ENCODE data around the gene ADGRE3. TPM values are rescaled to one million over a fixed set of nuclear protein-coding genes. Genes with fewer than 3 reads are reported as not detected.

The ADGRE3 gene
- total RNA-seq, 1 donor from 2014 or later: not detected

- no peak for TF ChIP-seq EZH2 (IDR thresholded peaks at IDR 0.05; ENCODE audit: insufficient read depth, low read length)
- TF ChIP-seq CTCF (IDR thresholded peaks at IDR 0.05; ENCODE audit: insufficient read depth, low read depth, low read length): no peak
- FAIRE-seq: no peak
- Histone ChIP-seq H3K79me2 (ENCODE audit: insufficient read depth, low read length) (no peaks in the 10 kb centered on the region), H3K36me3 (ENCODE audit: insufficient read depth, low read length) (no peaks in the 10 kb centered on the region), H3K4me1 (ENCODE audit: insufficient read depth, low read length) (no peaks in the 10 kb centered on the region), H3K27me3 (ENCODE audit: insufficient read depth, low read length) (no peaks in the 10 kb centered on the region), H3K9ac (ENCODE audit: low read length) (no peak overlapping the region), H4K20me1 (ENCODE audit: insufficient read depth, low read length) (no peaks in the 10 kb centered on the region), H3K27ac (ENCODE audit: low read depth, low read length) (no peak overlapping the region), H2AFZ (ENCODE audit: low read depth, low read length) (no peak overlapping the region), H3K9me3 (ENCODE audit: insufficient read depth, low read depth, low read length) (no peaks in the 10 kb centered on the region), H3K4me3 (ENCODE audit: insufficient read depth, low read depth, low read length) (no peak overlapping the region), H3K4me2 (ENCODE audit: low read length) (no peak overlapping the region)
- H3K4me1 Mint-ChIP-seq (ENCODE audit: low read depth, unreplicated experiment): no peaks in the 10 kb centered on the region
- H3K27ac Mint-ChIP-seq (ENCODE audit: unreplicated experiment): no peak overlapping the region
- no peaks in the 10 kb centered on the region for H3K36me3 Mint-ChIP-seq (ENCODE audit: low read depth, unreplicated experiment)
- H3K4me3 Mint-ChIP-seq (ENCODE audit: unreplicated experiment): no peak overlapping the region
- no peak for DNase-seq (ENCODE audit: low read depth)
- H3K9me3 Mint-ChIP-seq (ENCODE audit: unreplicated experiment): no peaks in the 10 kb centered on the region
- peaks cover 13% of the 10 kb centered on the region for H3K27me3 Mint-ChIP-seq (ENCODE audit: low read depth, unreplicated experiment)
Observed at GRCh38 chr19:14676762-14677161, 2.1 kb upstream of the ADGRE3 start.

- TF ChIP-seq EZH2 (IDR thresholded peaks at IDR 0.05; ENCODE audit: insufficient read depth, low read length) (no peak), CTCF (IDR thresholded peaks at IDR 0.05; ENCODE audit: insufficient read depth, low read depth, low read length) (no peak)
- Mint-ChIP-seq H3K36me3 (ENCODE audit: low read depth, unreplicated experiment) (no peaks in the 10 kb centered on the region), H3K4me1 (ENCODE audit: low read depth, unreplicated experiment) (no peaks in the 10 kb centered on the region), H3K4me3 (ENCODE audit: unreplicated experiment) (no peak overlapping the region), H3K9me3 (ENCODE audit: unreplicated experiment) (peaks cover 3% of the 10 kb centered on the region), H3K27me3 (ENCODE audit: low read depth, unreplicated experiment) (peaks cover 11% of the 10 kb centered on the region), H3K27ac (ENCODE audit: unreplicated experiment) (no peak overlapping the region)
- Histone ChIP-seq H4K20me1 (ENCODE audit: insufficient read depth, low read length) (no peaks in the 10 kb centered on the region), H3K36me3 (ENCODE audit: insufficient read depth, low read length) (no peaks in the 10 kb centered on the region), H3K4me1 (ENCODE audit: insufficient read depth, low read length) (no peaks in the 10 kb centered on the region), H3K9ac (ENCODE audit: low read length) (no peak overlapping the region), H3K27ac (ENCODE audit: low read depth, low read length) (no peak overlapping the region), H3K9me3 (ENCODE audit: insufficient read depth, low read depth, low read length) (no peaks in the 10 kb centered on the region), H3K4me2 (ENCODE audit: low read length) (no peak overlapping the region), H3K79me2 (ENCODE audit: insufficient read depth, low read length) (no peaks in the 10 kb centered on the region), H2AFZ (ENCODE audit: low read depth, low read length) (no peak overlapping the region), H3K27me3 (ENCODE audit: insufficient read depth, low read length) (no peaks in the 10 kb centered on the region), H3K4me3 (ENCODE audit: insufficient read depth, low read depth, low read length) (no peak overlapping the region)
- FAIRE-seq (no peak), DNase-seq (ENCODE audit: low read depth) (no peak)
Observed at GRCh38 chr19:14673088-14673487, 1.6 kb downstream of the ADGRE3 start.

- FAIRE-seq: no peak
Observed at GRCh38 chr19:14672188-14672872, 2.3 kb downstream of the ADGRE3 start.

More at GRCh38 chr19:14672188-14672872, 2.3 kb downstream of the ADGRE3 start:
- Mint-ChIP-seq H3K4me1 (ENCODE audit: low read depth, unreplicated experiment) (no peaks in the 10 kb centered on the region), H3K4me3 (ENCODE audit: unreplicated experiment) (no peak overlapping the region), H3K9me3 (ENCODE audit: unreplicated experiment) (peaks cover 3% of the 10 kb centered on the region), H3K27ac (ENCODE audit: unreplicated experiment) (no peak overlapping the region), H3K36me3 (ENCODE audit: low read depth, unreplicated experiment) (no peaks in the 10 kb centered on the region), H3K27me3 (ENCODE audit: low read depth, unreplicated experiment) (peaks cover 11% of the 10 kb centered on the region)
- no peaks in the 10 kb centered on the region for H3K4me1 ChIP-seq (ENCODE audit: insufficient read depth, low read length)
- H3K79me2 ChIP-seq (ENCODE audit: insufficient read depth, low read length): no peaks in the 10 kb centered on the region
- H3K9me3 ChIP-seq (ENCODE audit: insufficient read depth, low read depth, low read length): no peaks in the 10 kb centered on the region
- no peaks in the 10 kb centered on the region for H3K27me3 ChIP-seq (ENCODE audit: insufficient read depth, low read length)
- TF ChIP-seq EZH2 (IDR thresholded peaks at IDR 0.05; ENCODE audit: insufficient read depth, low read length): no peak
- no peak for TF ChIP-seq CTCF (IDR thresholded peaks at IDR 0.05; ENCODE audit: insufficient read depth, low read depth, low read length)
- H3K9ac ChIP-seq (ENCODE audit: low read length): no peak overlapping the region
- no peak overlapping the region for H3K27ac ChIP-seq (ENCODE audit: low read depth, low read length)
- no peak overlapping the region for H3K4me2 ChIP-seq (ENCODE audit: low read length)
- no peaks in the 10 kb centered on the region for H4K20me1 ChIP-seq (ENCODE audit: insufficient read depth, low read length)
- H3K36me3 ChIP-seq (ENCODE audit: insufficient read depth, low read length): no peaks in the 10 kb centered on the region
- no peak overlapping the region for H2AFZ ChIP-seq (ENCODE audit: low read depth, low read length)
- H3K4me3 ChIP-seq (ENCODE audit: insufficient read depth, low read depth, low read length): no peak overlapping the region
- DNase-seq (ENCODE audit: low read depth): no peak
